ENCODE results near the gene FRMD4B.

The FRMD4B gene

GRCh38 chr3:69200384-69201068 lies 185.4 kb downstream of the FRMD4B start:
- peak; percentile 84 for DNase-seq (ENCODE audit: low spot score)

GRCh38 chr3:69199942-69200341 lies 185.9 kb downstream of the FRMD4B start:
- no peak for DNase-seq (ENCODE audit: low spot score)

DNA sequence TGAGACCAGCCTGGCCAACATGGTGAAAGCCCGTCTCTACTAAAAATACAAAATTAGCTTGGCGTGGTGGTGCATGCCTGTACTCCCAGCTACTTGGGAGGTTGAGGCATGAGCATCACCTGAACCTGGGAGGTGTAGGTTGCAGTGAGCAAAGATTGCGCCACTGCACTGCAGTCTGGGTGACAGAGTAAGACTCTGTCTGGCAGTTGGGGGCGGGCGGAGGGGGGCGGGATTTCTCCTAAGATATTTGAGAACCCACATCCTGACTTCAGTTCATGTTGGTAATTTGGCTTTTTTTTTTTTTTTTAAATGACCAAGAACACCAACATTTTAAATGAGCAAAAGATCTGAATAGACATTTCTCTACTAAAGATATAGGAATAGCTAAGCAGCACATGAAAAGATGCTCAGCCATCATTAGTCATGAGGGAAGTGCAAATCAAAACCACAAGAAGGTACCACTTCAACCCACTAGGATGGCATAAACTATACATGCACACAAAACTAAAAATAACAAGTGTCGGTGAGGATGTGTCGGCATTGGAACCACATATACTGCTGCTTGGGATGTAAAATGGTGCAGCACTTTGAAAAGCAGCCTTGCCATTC lies 187.9 kb downstream of the FRMD4B start:
- peak; percentile 9 for DNase-seq (ENCODE audit: low spot score)

DNA sequence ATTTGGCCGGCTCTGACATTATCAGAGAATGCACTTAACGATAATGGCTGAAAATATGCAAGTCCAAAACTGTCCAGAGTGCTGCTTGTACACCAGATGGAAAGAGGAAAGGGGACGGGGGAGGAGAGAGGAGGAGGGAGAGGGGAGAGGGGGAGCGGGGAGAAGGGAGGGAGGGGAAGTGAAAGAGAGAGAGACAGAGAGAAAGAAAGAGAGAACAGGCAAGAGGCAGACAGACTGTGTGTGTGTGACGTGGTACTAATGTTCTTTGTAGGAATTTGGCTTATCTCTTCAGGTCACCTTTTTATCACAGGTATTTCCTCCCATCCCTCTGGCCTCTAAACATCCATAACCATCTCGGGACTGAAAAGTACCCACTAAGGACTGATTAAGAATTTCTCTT lies 188.4 kb downstream of the FRMD4B start:
- no peak for DNase-seq (ENCODE audit: low spot score)

- DNase-seq (ENCODE audit: low spot score): no peak
Measured at GRCh38 chr3:69196876-69197275, 189.0 kb downstream of the FRMD4B start.

- DNase-seq (ENCODE audit: low spot score): no peak
Measured at GRCh38 chr3:69194431-69195165, 191.3 kb downstream of the FRMD4B start.

GRCh38 chr3:69193749-69194148 lies 192.1 kb downstream of the FRMD4B start:
- no peak for DNase-seq (ENCODE audit: low spot score)

GRCh38 chr3:69191516-69191915 lies 194.4 kb downstream of the FRMD4B start:
- no peak for DNase-seq (ENCODE audit: low spot score)

DNA sequence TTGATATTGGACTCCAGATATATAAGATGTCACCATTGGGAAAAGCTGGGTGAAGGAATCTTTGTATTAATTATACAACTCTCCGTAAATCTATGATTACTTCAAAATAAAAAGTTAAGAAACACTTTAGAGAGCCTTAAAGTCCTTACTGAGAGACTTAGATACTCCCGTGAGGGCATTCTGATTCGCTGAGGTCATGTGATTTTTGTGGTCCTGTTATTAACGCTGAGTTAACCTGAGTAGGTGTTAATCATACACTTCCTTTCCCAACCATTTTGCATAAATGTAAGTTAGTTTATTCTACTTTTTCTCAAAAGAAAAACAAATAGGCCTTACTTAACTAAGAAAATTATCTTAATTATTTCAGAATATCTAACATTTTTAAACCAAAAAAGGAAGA lies 196.4 kb downstream of the FRMD4B start:
- peak; percentile 44 for DNase-seq (ENCODE audit: low spot score)

DNA sequence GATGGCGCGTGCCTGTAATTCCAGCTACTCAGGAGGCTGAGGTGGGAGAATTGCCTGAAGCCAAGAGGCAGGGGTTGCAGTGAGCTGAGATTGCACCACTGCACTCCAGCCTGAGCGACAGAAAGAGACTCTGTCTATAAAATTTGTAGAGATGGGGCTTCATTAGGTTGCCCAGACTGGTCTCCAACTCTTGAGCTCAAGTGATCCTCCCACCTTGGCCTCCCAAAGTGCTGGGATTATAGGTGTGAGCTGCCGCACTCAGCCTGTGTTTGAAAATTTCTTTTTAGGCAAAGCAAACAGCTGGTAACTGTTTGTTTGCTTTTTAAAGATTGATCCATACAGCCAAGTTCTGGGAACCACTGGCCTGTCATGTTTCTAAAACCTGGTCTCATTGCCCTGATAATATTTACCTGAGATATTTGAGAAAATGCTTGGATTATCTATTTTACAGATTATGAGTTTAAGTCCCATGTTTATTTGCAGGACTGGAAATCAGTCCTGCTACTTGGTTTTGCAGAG lies 199.3 kb downstream of the FRMD4B start:
- no peak for DNase-seq (ENCODE audit: low spot score)

- peak; percentile 65 for DNase-seq (ENCODE audit: low spot score)
Measured at GRCh38 chr3:69182588-69183316, 203.1 kb downstream of the FRMD4B start.

- DNase-seq (ENCODE audit: low spot score): peak; percentile 84
Measured at GRCh38 chr3:69181592-69182211, 204.2 kb downstream of the FRMD4B start.

GRCh38 chr3:69180869-69181591 lies 204.9 kb downstream of the FRMD4B start:
- no peak for DNase-seq (ENCODE audit: low spot score)

DNA sequence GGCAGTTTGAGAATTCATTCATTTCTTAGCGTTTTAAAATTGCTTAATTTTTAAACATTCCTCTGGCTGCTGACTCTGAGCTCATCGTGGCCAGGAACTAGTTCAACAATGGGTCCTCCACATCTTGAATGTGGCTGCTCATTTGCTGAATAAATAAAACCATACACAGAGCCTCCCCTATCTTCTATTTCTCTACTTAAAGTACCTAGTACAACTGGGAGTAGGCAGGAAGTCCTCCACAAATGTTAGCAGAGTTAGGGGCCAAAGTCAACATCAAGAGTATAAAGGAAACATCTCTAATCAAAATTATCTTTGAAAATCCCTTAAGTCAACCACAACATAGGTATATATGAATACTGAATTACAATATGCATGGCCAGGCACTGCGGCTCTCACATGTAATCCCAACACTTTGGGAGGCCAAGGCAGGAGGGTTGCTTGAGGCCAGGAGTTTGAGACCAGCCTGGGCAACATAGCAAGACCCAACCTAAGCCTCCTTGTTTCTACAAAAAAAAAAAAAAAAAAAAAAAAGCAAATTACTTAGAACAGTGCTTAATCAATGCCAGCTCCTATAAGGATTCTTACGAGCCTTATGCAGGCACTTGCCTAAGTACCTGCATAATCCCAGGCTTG lies 206.0 kb downstream of the FRMD4B start:
- DNase-seq (ENCODE audit: low spot score): no peak

DNA sequence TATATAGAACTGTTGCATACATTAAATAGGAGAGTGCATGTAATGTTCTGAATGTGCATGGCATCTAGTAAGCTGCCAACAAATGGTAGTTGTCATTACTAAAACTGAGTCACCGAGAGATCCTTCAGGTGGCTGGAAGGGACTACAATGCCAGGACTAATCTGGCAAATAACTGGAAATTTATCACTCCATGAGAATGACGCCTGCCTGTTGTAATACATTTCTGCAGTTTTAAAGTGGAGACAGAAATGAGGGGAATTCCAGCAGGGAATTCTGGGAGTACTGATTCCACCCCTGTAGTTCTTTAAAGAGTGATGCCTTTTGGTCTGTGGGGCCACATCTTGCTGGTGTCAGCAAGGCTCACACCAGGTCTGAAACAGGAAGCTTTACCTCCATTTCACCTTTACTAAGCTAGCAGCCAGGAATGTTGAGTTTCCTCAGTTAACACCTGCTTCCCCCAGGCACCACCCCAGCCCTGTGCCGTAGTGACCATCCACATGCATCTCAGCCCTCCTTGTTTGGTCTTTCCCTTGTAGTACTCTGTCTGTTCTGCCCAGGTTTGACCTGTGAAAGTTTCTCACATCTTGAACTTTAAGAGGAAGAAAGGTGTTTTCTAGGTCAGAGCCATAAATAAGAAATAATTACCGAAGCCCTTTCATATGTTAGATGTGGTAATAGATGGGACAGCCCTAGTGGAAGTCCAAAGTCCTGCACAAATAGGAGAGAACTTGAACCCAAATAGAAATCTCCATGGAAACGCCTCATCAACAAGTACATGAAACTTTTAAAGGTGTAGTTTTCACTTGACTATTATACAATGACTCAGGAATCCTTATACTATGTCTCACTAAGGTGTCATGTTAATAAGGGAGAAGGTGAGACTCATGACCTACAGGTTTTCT lies 206.8 kb downstream of the FRMD4B start:
- peak; percentile 97 for DNase-seq (ENCODE audit: low spot score)

- no peak for DNase-seq (ENCODE audit: low spot score)
Measured at GRCh38 chr3:69178082-69178481, 207.8 kb downstream of the FRMD4B start.

GRCh38 chr3:69174871-69175737 lies 210.8 kb downstream of the FRMD4B start:
- no peak for DNase-seq (ENCODE audit: low spot score)

GRCh38 chr3:69174445-69174844 lies 211.4 kb downstream of the FRMD4B start:
- no peak for DNase-seq (ENCODE audit: low spot score)

GRCh38 chr3:69172058-69172457 lies 213.8 kb downstream of the FRMD4B start:
- DNase-seq (ENCODE audit: low spot score): no peak
